ENCODE measurements around the gene BICRAL. TPM values are rescaled to one million over a fixed set of nuclear protein-coding genes. Genes with fewer than 3 reads are reported as not detected.

BICRAL gene
- total and polyA plus RNA-seq, 2 donors (not counting 3 experiments of a cell fraction or from before 2014, with no cell fraction given) = 5.6 to 6.8 TPM

GRCh38 chr6:42746463-42747391 lies 35.1 kb upstream of the BICRAL start:
- Histone ChIP-seq H3K4me3 (replicated peaks in 1 of 3; ENCODE audit: insufficient read depth in 1 of 3, low read depth in 1 of 3, low read length in 3 of 3) (peak overlapping the region; percentile 66 to 92 (median 84)), H3K36me3 (ENCODE audit: control insufficient read depth in 2 of 2, extremely low read depth in 1 of 2, insufficient read depth in 2 of 2, low read length in 2 of 2) (no peaks in the 10 kb centered on the region), H3K4me2 (ENCODE audit: insufficient read depth, low read length) (peak overlapping the region; percentile 96), H3K27me3 (ENCODE audit: control insufficient read depth in 2 of 2, insufficient read depth in 2 of 2, low read length in 2 of 2) (no peaks in the 10 kb centered on the region), H4K20me1 (replicated peaks; ENCODE audit: control insufficient read depth, extremely low read depth, insufficient read depth, low read length) (no peaks in the 10 kb centered on the region), H2AFZ (ENCODE audit: low read depth, low read length) (peak overlapping the region; percentile 76), H3K9ac (replicated peaks; ENCODE audit: extremely low read depth, insufficient read depth, low read length) (peak overlapping the region; percentile 94), H3K9me1 (replicated peaks; ENCODE audit: control insufficient read depth, extremely low read depth, insufficient read depth, low read length) (no peaks in the 10 kb centered on the region), H3K9me3 (replicated peaks; ENCODE audit: control insufficient read depth, insufficient read depth, low read length) (no peaks in the 10 kb centered on the region), H3K79me2 (ENCODE audit: control insufficient read depth, insufficient read depth, low read length) (peaks cover 19% of the 10 kb centered on the region), H3K27ac (ENCODE audit: insufficient read depth, low read depth, low read length) (peak overlapping the region; percentile 72), H3K4me1 (ENCODE audit: control insufficient read depth, extremely low read depth, insufficient read depth, low read length) (peaks cover 25% of the 10 kb centered on the region)
- POLR2A ChIA-PET = interaction anchor here (1.1 to 2.8 kb wide), 6 partner anchors 20 to 133 kb away, joined by 4 to 39 read pairs (median 6); partner anchors contain the start of genes BICRAL and RPL7L1
- no peak for TF ChIP-seq MYC (IDR thresholded peaks at IDR 0.05; ENCODE audit: low read depth, low read length)
- TF ChIP-seq FOS (IDR thresholded peaks at IDR 0.05; ENCODE audit: borderline replicate concordance, insufficient read depth, low read length) = no peak
- TF ChIP-seq EZH2 (IDR thresholded peaks at IDR 0.05; ENCODE audit: borderline replicate concordance, low read depth, low read length, severe bottlenecking) = no peak
- TF ChIP-seq POLR2AphosphoS5 (IDR thresholded peaks at IDR 0.05; ENCODE audit: insufficient read depth, low read depth, low read length) = peak; percentile 84
- TF ChIP-seq MAX (IDR thresholded peaks at IDR 0.05; ENCODE audit: insufficient read depth, insufficient read length) = no peak
- peak; percentile 94 for TF ChIP-seq POLR2A (IDR thresholded peaks at IDR 0.05; ENCODE audit: low read depth, low read length)
- no peak for TF ChIP-seq JUN (IDR thresholded peaks at IDR 0.05; ENCODE audit: borderline replicate concordance, insufficient read depth, insufficient read length, low read depth)
- intact Hi-C loops (cut with micrococcal nuclease) = loop anchor here (1.0 to 5.0 kb wide), 6 partner anchors 20 to 428 kb away; partner anchors contain the start of genes BICRAL and RPL7L1
- CTCF ChIA-PET = interaction anchor here (0.6 to 4.0 kb wide), 7 partner anchors 12 to 133 kb away, joined by 3 to 27 read pairs (median 4); partner anchors contain the start of gene RPL7L1
- peak; percentile 93 for DNase-seq (ENCODE audit: low read depth, low spot score)
- BruUV-seq (replicated peaks) = no TSS peak
- peak; percentile 91 for FAIRE-seq
- dilution Hi-C loops (cut with MboI; ENCODE audit: extremely low pct_ligation_motif_present, low sequenced_read_pairs) = no loop called here

All from endothelial cell of umbilical vein (primary cell).